K562 (cell line): ENCODE results near the gene SIDT1. TPM values are rescaled to one million over a fixed set of nuclear protein-coding genes. Genes with fewer than 3 reads are reported as not detected.

Experiments
- ATAC-seq: fragments of 200-7000 bp; cut with Tn5 transposase; 3 replicates; pipeline ENCODE4 v1.9.1; 2020; ENCODE audit warnings: moderate library complexity
- BruUV-seq: library from RNA; stranded (reverse); fragments of 400-500 nt; replicated peaks from 2 replicates; lab custom pipeline; 2021; lab: Mats Ljungman, UMichigan
- CTCF ChIA-PET: fragments of 300-600 bp; formaldehyde crosslinking; extraction: SDS; loops from one replicate; lab custom pipeline; 2021; ENCODE audit warnings: low intra/inter-chr PET ratio; lab: Yijun Ruan, JAX
- POLR2A ChIA-PET: fragments of 300-600, 350-650 bp; sonication (Branson Sonifier 250); formaldehyde crosslinking; extraction: SDS; loops from one replicate; lab custom pipeline; 2021; ENCODE audit warnings: antibody characterized with exemption, inconsistent platforms; lab: Yijun Ruan, JAX
- DNase-seq, 4 experiments: peaks; one replicate each; pipeline versions ENCODE4 v3.0.0 to v3.0.0-alpha.2; 2011 to 2018; ENCODE audit warnings: low spot score in 3 of 4, mixed read lengths in 3 of 4; ENCODE audit errors: extremely low read depth in 1 of 4
- FAIRE-seq: peaks from 2 replicates; lab custom pipeline; 2011; peaks lifted over from hg19 to GRCh38; lab: Jason Lieb, UNC
- H2AFZ ChIP-seq: 2 replicates; pipeline ENCODE4 v1.6.0; 2011; ENCODE audit warnings: low read depth, low read length, control low read depth, inconsistent platforms
- H3K27ac ChIP-seq: fragments of 200-600 bp; 3 replicates; pipeline ENCODE4 v1.8.0; 2011; ENCODE audit warnings: low read depth, mild to moderate bottlenecking, control low read depth, inconsistent platforms, low read length, moderate library complexity, mixed read lengths; ENCODE audit errors: extremely low read depth
- H3K27me3 ChIP-seq, 2 experiments: fragments of 300-600 bp in 1 of 2; 2 replicates in 1 of 2; 3 replicates in 1 of 2; pipeline versions ENCODE4 v1.6.0 to v1.8.0; 2011; ENCODE audit warnings: inconsistent platforms in 2 of 2, low read length in 2 of 2, mild to moderate bottlenecking in 1 of 2, mixed read lengths in 1 of 2, moderate library complexity in 1 of 2; ENCODE audit not compliant: control insufficient read depth in 2 of 2, insufficient read depth in 2 of 2
- H3K36me3 ChIP-seq: fragments of 300-600 bp; 3 replicates; pipeline ENCODE4 v1.8.0; 2011; ENCODE audit warnings: mild to moderate bottlenecking, low read length, inconsistent platforms; ENCODE audit not compliant: control insufficient read depth, insufficient read depth
- H3K4me1 ChIP-seq, 2 experiments: fragments of 200-600 bp in 1 of 2; replicated peaks in 1 of 2; 2 replicates in 1 of 2; 3 replicates in 1 of 2; pipeline versions ENCODE4 v1.5.1 to v1.8.0; 2011; ENCODE audit warnings: inconsistent platforms in 2 of 2, low read length in 2 of 2, mild to moderate bottlenecking in 1 of 2, mixed read lengths in 1 of 2, moderate library complexity in 1 of 2; ENCODE audit not compliant: control insufficient read depth in 2 of 2, insufficient read depth in 2 of 2
- H3K4me2 ChIP-seq: 2 replicates; pipeline ENCODE4 v1.6.1; 2011; ENCODE audit warnings: low read length, control low read depth, inconsistent platforms, mixed read lengths; ENCODE audit not compliant: insufficient read depth
- H3K4me3 ChIP-seq: fragments of 200-600 bp; sonication (generic), shearing (Covaris generic); 2 replicates; pipeline ENCODE4 v1.5.1; 2016; ENCODE audit warnings: control low read depth, inconsistent platforms
- H3K79me2 ChIP-seq: fragments of 200-600 bp; 3 replicates; pipeline ENCODE4 v1.8.0; 2011; ENCODE audit warnings: low read length, inconsistent platforms; ENCODE audit not compliant: control insufficient read depth, insufficient read depth
- H3K9ac ChIP-seq, 2 experiments: 2 replicates each; pipeline versions ENCODE4 v1.6.0 to v1.6.1; 2011; ENCODE audit warnings: low read depth in 2 of 2, low read length in 2 of 2, control low read depth in 1 of 2, inconsistent platforms in 1 of 2, mild to moderate bottlenecking in 1 of 2, mixed read lengths in 1 of 2; ENCODE audit not compliant: insufficient read depth in 1 of 2
- H3K9me1 ChIP-seq: one replicate; pipeline ENCODE4 v1.6.0; 2011; ENCODE audit warnings: inconsistent platforms, mild to moderate bottlenecking, low read length, moderate library complexity; ENCODE audit not compliant: control insufficient read depth, insufficient read depth
- H3K9me3 ChIP-seq: replicated peaks from 2 replicates; pipeline ENCODE4 v1.5.1; 2011; ENCODE audit warnings: low read depth, low read length, inconsistent platforms; ENCODE audit not compliant: control insufficient read depth, insufficient read depth
- H4K20me1 ChIP-seq: replicated peaks from 2 replicates; pipeline ENCODE4 v1.6.1; 2011; ENCODE audit warnings: low read length, inconsistent platforms, mixed read lengths; ENCODE audit not compliant: control insufficient read depth, insufficient read depth
- BHLHE40 ChIP-seq: IDR thresholded peaks from 2 replicates; pipeline ENCODE4 v1.6.1; 2011; ENCODE audit warnings: low read length, improper control_type of control experiment
- DNMT1 ChIP-seq: fragments of 450-650 bp; IDR thresholded peaks from 2 replicates; pipeline ENCODE4 v1.6.1; 2016; ENCODE audit warnings: antibody characterized with exemption, mild to moderate bottlenecking
- DPF2 ChIP-seq: fragments of 450-650 bp; IDR thresholded peaks from 2 replicates; pipeline ENCODE4 v1.6.1; 2016
- EP400 ChIP-seq: fragments of 450-650 bp; IDR thresholded peaks from 2 replicates; pipeline ENCODE4 v1.6.1; 2017; ENCODE audit warnings: antibody characterized with exemption, mild to moderate bottlenecking, moderate library complexity
- EWSR1 ChIP-seq: fragments of 450-650 bp; IDR thresholded peaks from 2 replicates; pipeline ENCODE4 v1.6.1; 2018; ENCODE audit warnings: borderline replicate concordance, mild to moderate bottlenecking, low read depth, moderate library complexity; ENCODE audit not compliant: partially characterized antibody
- GABPB2 ChIP-seq: fragments of 250-450 bp; sonication (Bioruptor Pico); conservative IDR thresholded peaks from 2 replicates; pipeline ENCODE4 v1.5.1; 2021; ENCODE audit warnings: mild to moderate bottlenecking
- HMG20B ChIP-seq: fragments of 250-450 bp; sonication (Bioruptor Pico); IDR thresholded peaks from 2 replicates; pipeline ENCODE4 v1.5.0; 2021; ENCODE audit warnings: mild to moderate bottlenecking
- POLR2B ChIP-seq: fragments of 450-650 bp; IDR thresholded peaks from 2 replicates; pipeline ENCODE4 v1.6.1; 2018; ENCODE audit warnings: low read depth; ENCODE audit not compliant: partially characterized antibody
- SNRNP70 ChIP-seq: fragments of 200-400 bp; formaldehyde crosslinking; optimal IDR thresholded peaks from 2 replicates; pipeline ENCODE3; 2017; ENCODE audit warnings: low read depth, low read length
- TCFL5 ChIP-seq: fragments of 250-450 bp; sonication (Bioruptor Pico); conservative IDR thresholded peaks from 2 replicates; pipeline ENCODE4 v1.6.1; 2021; ENCODE audit warnings: mild to moderate bottlenecking, moderate library complexity, matching md5 sums
- U2AF1 ChIP-seq: fragments of 200-400 bp; formaldehyde crosslinking; optimal IDR thresholded peaks from 2 replicates; pipeline ENCODE3; 2017; ENCODE audit warnings: mild to moderate bottlenecking, low read depth, low read length, moderate library complexity
- ZNF184 ChIP-seq: sonication (generic); formaldehyde crosslinking; IDR thresholded peaks from 2 replicates; pipeline ENCODE4 v1.5.0; 2020; ENCODE audit warnings: missing genetic modification reagents
- WGBS: fragments of 100-300 bp; shearing (Covaris generic); methylation state at CpG from one replicate; pipeline ENCODE4 v1.1.6; 2016; ENCODE audit warnings: low coverage, mixed read lengths; ENCODE audit not compliant: insufficient coverage; ENCODE audit errors: missing lambda C conversion rate; 5-methylcytosine and 5-hydroxymethylcytosine counted together
- in situ Hi-C: fragments of 300-500 bp; cut with MboI; formaldehyde crosslinking; loops from 4 replicates; pipeline ENCODE4 v1.15.0; 2018; ENCODE audit warnings: inconsistent platforms, mixed read lengths
- intact Hi-C: fragments of 100-400 bp; cut with micrococcal nuclease; formaldehyde crosslinking; loops from 2 replicates; pipeline ENCODE4 v1.14.2; 2022
- polyA plus RNA-seq, 8 experiments: library from polyadenylated mRNA; depleted of rRNA in 4 of 8; stranded (reverse) in 5 of 8; unstranded in 3 of 8; fragments of >200 nt; fragmentation: Nextera tagmentation in 2 of 8; fragmentation: Illumina TruSeq in 1 of 8; extraction: Ambion mirVana in 2 of 8; extraction: Trizol in 1 of 8; gene quantifications; 2 replicates each; pipeline versions ENCODE4 v1.2.1 to v1.2.3, GENCODE V29; 2011 to 2014; ENCODE audit warnings: inconsistent platforms in 1 of 8, missing spikeins in 1 of 8
- total RNA-seq, 7 experiments: library from RNA; depleted of rRNA in 6 of 7; stranded (reverse); fragments of >200 nt in 6 of 7; fragmentation: Illumina TruSeq in 2 of 7; extraction: Trizol in 2 of 7; gene quantifications; 2 replicates each; pipeline versions ENCODE4 v1.2.1 to v1.2.3, GENCODE V29; 2011 to 2021; ENCODE audit warnings: low replicate concordance in 1 of 7
- TF ChIP-seq, protein P1 (sequence below): sonication (generic); formaldehyde crosslinking; IDR thresholded peaks from 2 replicates; pipeline ENCODE4 v1.8.0; 2023; ENCODE audit warnings: mild to moderate bottlenecking, missing genetic modification reagents
- TF ChIP-seq, protein P2 (sequence below), 2 experiments: fragments of 450-650 bp; conservative IDR thresholded peaks; 2 replicates each; pipeline ENCODE4 v1.6.1; 2017; ENCODE audit warnings: mild to moderate bottlenecking in 2 of 2, moderate library complexity in 2 of 2
- TF ChIP-seq, protein P3 (sequence below): IDR thresholded peaks from 2 replicates; pipeline ENCODE4 v1.6.1; 2011; ENCODE audit not compliant: insufficient read length; ENCODE audit errors: extremely low read depth
- TF ChIP-seq, protein P4 (sequence below): fragments of 450-650 bp; formaldehyde crosslinking; IDR thresholded peaks from 2 replicates; pipeline ENCODE4 v1.4.0; 2020; ENCODE audit warnings: mild to moderate bottlenecking, moderate library complexity

The SIDT1 gene
- total and polyA plus RNA-seq, 9 of the 15 experiments (the other 6 are each of a cell fraction or from before 2014, with no cell fraction given): not detected

DNA sequence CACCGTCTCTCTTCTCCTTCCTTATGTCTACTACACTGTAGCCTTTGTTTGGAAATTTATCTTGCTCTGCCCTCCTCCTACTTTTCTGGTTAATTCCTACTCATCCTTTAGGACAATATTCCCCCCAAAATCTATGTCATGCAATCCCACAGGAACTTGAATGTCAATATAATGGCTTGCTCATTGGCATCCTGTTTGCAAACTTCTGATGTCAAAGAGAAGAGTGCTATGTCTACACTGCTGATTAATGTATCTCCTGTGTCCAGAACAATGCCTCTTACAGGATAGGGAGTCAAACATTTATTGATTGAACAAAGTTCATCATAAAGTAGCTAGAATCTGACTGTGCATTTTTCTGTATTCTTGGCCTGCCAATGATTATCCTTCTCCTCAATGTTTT lies 22.8 kb downstream of the SIDT1 start:
- DNase-seq (no peak), ATAC-seq (no peak), FAIRE-seq (no peak)
- H3K4me1 ChIP-seq: no peaks in the 10 kb centered on the region
- intact Hi-C loops (no loop called here), in situ Hi-C loops (no loop called here)
- no peak overlapping the region for H3K27ac ChIP-seq
- no peak overlapping the region for H3K4me2 ChIP-seq
- WGBS: 0% methylated on average over 1 of the region's 1 CpG
- no peaks in the 10 kb centered on the region for H3K36me3 ChIP-seq
- no peak overlapping the region for H2AFZ ChIP-seq
- BruUV-seq: no TSS peak
- CTCF ChIA-PET: no interaction called here
- no peaks in the 10 kb centered on the region for H3K79me2 ChIP-seq
- POLR2A ChIA-PET: no interaction called here
- no peaks in the 10 kb centered on the region for H3K9me3 ChIP-seq
- no peaks in the 10 kb centered on the region for H4K20me1 ChIP-seq
- H3K9me1 ChIP-seq: no peaks in the 10 kb centered on the region
- H3K9ac ChIP-seq: no peak overlapping the region
- no peak overlapping the region for H3K4me3 ChIP-seq
- H3K27me3 ChIP-seq: no peaks in the 10 kb centered on the region
- no peak for TF ChIP-seq EWSR1
- no peak for TF ChIP-seq U2AF1
- no peak for TF ChIP-seq TCFL5 (CRISPR knock-in tag)
- no peak for TF ChIP-seq DPF2
- TF ChIP-seq DNMT1: no peak
- TF ChIP-seq, protein P1, sequence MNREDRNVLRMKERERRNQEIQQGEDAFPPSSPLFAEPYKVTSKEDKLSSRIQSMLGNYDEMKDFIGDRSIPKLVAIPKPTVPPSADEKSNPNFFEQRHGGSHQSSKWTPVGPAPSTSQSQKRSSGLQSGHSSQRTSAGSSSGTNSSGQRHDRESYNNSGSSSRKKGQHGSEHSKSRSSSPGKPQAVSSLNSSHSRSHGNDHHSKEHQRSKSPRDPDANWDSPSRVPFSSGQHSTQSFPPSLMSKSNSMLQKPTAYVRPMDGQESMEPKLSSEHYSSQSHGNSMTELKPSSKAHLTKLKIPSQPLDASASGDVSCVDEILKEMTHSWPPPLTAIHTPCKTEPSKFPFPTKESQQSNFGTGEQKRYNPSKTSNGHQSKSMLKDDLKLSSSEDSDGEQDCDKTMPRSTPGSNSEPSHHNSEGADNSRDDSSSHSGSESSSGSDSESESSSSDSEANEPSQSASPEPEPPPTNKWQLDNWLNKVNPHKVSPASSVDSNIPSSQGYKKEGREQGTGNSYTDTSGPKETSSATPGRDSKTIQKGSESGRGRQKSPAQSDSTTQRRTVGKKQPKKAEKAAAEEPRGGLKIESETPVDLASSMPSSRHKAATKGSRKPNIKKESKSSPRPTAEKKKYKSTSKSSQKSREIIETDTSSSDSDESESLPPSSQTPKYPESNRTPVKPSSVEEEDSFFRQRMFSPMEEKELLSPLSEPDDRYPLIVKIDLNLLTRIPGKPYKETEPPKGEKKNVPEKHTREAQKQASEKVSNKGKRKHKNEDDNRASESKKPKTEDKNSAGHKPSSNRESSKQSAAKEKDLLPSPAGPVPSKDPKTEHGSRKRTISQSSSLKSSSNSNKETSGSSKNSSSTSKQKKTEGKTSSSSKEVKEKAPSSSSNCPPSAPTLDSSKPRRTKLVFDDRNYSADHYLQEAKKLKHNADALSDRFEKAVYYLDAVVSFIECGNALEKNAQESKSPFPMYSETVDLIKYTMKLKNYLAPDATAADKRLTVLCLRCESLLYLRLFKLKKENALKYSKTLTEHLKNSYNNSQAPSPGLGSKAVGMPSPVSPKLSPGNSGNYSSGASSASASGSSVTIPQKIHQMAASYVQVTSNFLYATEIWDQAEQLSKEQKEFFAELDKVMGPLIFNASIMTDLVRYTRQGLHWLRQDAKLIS (CRISPR knock-in tag): no peak
- TF ChIP-seq SNRNP70: no peak
- TF ChIP-seq, protein P2, sequence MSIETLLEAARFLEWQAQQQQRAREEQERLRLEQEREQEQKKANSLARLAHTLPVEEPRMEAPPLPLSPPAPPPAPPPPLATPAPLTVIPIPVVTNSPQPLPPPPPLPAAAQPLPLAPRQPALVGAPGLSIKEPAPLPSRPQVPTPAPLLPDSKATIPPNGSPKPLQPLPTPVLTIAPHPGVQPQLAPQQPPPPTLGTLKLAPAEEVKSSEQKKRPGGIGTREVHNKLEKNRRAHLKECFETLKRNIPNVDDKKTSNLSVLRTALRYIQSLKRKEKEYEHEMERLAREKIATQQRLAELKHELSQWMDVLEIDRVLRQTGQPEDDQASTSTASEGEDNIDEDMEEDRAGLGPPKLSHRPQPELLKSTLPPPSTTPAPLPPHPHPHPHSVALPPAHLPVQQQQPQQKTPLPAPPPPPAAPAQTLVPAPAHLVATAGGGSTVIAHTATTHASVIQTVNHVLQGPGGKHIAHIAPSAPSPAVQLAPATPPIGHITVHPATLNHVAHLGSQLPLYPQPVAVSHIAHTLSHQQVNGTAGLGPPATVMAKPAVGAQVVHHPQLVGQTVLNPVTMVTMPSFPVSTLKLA (conservative IDR thresholded peaks at IDR 0.05): no peak
- TF ChIP-seq EP400: no peak
- TF ChIP-seq, protein P3, sequence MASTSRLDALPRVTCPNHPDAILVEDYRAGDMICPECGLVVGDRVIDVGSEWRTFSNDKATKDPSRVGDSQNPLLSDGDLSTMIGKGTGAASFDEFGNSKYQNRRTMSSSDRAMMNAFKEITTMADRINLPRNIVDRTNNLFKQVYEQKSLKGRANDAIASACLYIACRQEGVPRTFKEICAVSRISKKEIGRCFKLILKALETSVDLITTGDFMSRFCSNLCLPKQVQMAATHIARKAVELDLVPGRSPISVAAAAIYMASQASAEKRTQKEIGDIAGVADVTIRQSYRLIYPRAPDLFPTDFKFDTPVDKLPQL: no peak
- no peak for TF ChIP-seq GABPB2 (CRISPR knock-in tag)
- TF ChIP-seq, protein P4, sequence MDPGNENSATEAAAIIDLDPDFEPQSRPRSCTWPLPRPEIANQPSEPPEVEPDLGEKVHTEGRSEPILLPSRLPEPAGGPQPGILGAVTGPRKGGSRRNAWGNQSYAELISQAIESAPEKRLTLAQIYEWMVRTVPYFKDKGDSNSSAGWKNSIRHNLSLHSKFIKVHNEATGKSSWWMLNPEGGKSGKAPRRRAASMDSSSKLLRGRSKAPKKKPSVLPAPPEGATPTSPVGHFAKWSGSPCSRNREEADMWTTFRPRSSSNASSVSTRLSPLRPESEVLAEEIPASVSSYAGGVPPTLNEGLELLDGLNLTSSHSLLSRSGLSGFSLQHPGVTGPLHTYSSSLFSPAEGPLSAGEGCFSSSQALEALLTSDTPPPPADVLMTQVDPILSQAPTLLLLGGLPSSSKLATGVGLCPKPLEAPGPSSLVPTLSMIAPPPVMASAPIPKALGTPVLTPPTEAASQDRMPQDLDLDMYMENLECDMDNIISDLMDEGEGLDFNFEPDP (CRISPR knock-in tag): no peak
- TF ChIP-seq HMG20B (CRISPR knock-in tag): no peak
- no peak for TF ChIP-seq POLR2B
- TF ChIP-seq BHLHE40: no peak
- no peak for TF ChIP-seq ZNF184
